Glutamatergic neuron (in vitro differentiated cells): Measurements from ENCODE around the gene CTSL. TPM values are rescaled to one million over a fixed set of nuclear protein-coding genes. Genes with fewer than 3 reads are reported as not detected.

Experiments
- DNase-seq: peaks from one replicate; pipeline ENCODE4 v3.0.0; 2022
- H3K27ac Mint-ChIP-seq: one replicate; pipeline ENCODE4 v1.8.0; 2020; ENCODE audit warnings: mild to moderate bottlenecking, mixed read lengths, inconsistent platforms; ENCODE audit not compliant: unreplicated experiment
- H3K27me3 Mint-ChIP-seq: one replicate; pipeline ENCODE4 v1.8.0; 2020; ENCODE audit warnings: mild to moderate bottlenecking, moderate library complexity, mixed read lengths, inconsistent platforms; ENCODE audit not compliant: unreplicated experiment
- H3K36me3 Mint-ChIP-seq: one replicate; pipeline ENCODE4 v1.8.0; 2020; ENCODE audit warnings: mild to moderate bottlenecking, mixed read lengths, inconsistent platforms; ENCODE audit not compliant: unreplicated experiment
- H3K4me1 Mint-ChIP-seq: one replicate; pipeline ENCODE4 v1.8.0; 2020; ENCODE audit warnings: mild to moderate bottlenecking, low read depth, mixed read lengths, inconsistent platforms; ENCODE audit not compliant: unreplicated experiment
- H3K4me3 Mint-ChIP-seq: one replicate; pipeline ENCODE4 v1.8.0; 2020; ENCODE audit warnings: mild to moderate bottlenecking, mixed read lengths, inconsistent platforms; ENCODE audit not compliant: unreplicated experiment
- H3K9me3 Mint-ChIP-seq: one replicate; pipeline ENCODE4 v1.8.0; 2020; ENCODE audit warnings: mild to moderate bottlenecking, moderate library complexity, mixed read lengths, inconsistent platforms; ENCODE audit not compliant: unreplicated experiment
- CTCF ChIP-seq: fragments of 200-600 bp; sonication (generic); IDR thresholded peaks from one replicate; pipeline ENCODE4 v1.5.0; 2021; ENCODE audit not compliant: partially characterized antibody, unreplicated experiment
- total RNA-seq: library from RNA; stranded (reverse); fragmentation: NEBNext Ultra II Directional; extraction: Animal tissue kit (Norgen Biotek cat#: 25700); gene quantifications from one replicate; pipeline ENCODE4 v1.2.1, GENCODE V29; 2021; ENCODE audit not compliant: unreplicated experiment

Gene CTSL
- total RNA-seq, 1 donor from 2014 or later: 28.7 TPM

GRCh38 chr9:87746186-87746585 is 20.3 kb downstream of the CTSL start:
- Mint-ChIP-seq H3K36me3 (no peaks in the 10 kb centered on the region), H3K27ac (no peak overlapping the region), H3K9me3 (no peaks in the 10 kb centered on the region), H3K27me3 (no peaks in the 10 kb centered on the region), H3K4me1 (no peaks in the 10 kb centered on the region), H3K4me3 (no peak overlapping the region)
- TF ChIP-seq CTCF: no peak
- DNase-seq: no peak

GRCh38 chr9:87748881-87749280 is 23.0 kb downstream of the CTSL start:
- H3K4me3 Mint-ChIP-seq: no peak overlapping the region
- no peak for TF ChIP-seq CTCF
- DNase-seq: no peak
- no peaks in the 10 kb centered on the region for H3K27me3 Mint-ChIP-seq
- H3K27ac Mint-ChIP-seq: no peak overlapping the region
- H3K9me3 Mint-ChIP-seq: no peaks in the 10 kb centered on the region
- H3K36me3 Mint-ChIP-seq: no peaks in the 10 kb centered on the region
- no peaks in the 10 kb centered on the region for H3K4me1 Mint-ChIP-seq

GRCh38 chr9:87749335-87750035 is 23.6 kb downstream of the CTSL start:
- Mint-ChIP-seq H3K27me3 (no peaks in the 10 kb centered on the region), H3K4me3 (no peak overlapping the region), H3K9me3 (no peaks in the 10 kb centered on the region), H3K4me1 (no peaks in the 10 kb centered on the region), H3K36me3 (no peaks in the 10 kb centered on the region), H3K27ac (no peak overlapping the region)
- no peak for DNase-seq
- no peak for TF ChIP-seq CTCF

- Mint-ChIP-seq H3K27ac (no peak overlapping the region), H3K9me3 (no peaks in the 10 kb centered on the region), H3K4me1 (no peaks in the 10 kb centered on the region), H3K36me3 (no peaks in the 10 kb centered on the region), H3K4me3 (no peak overlapping the region), H3K27me3 (peaks cover 2% of the 10 kb centered on the region)
- DNase-seq: no peak
- TF ChIP-seq CTCF: no peak
Observed at GRCh38 chr9:87750726-87751125, 24.8 kb downstream of the CTSL start.

GRCh38 chr9:87751423-87751822 is 25.5 kb downstream of the CTSL start:
- no peak for DNase-seq
- no peaks in the 10 kb centered on the region for H3K36me3 Mint-ChIP-seq
- H3K27me3 Mint-ChIP-seq: peaks cover 2% of the 10 kb centered on the region
- no peak for TF ChIP-seq CTCF
- no peak overlapping the region for H3K4me3 Mint-ChIP-seq
- H3K27ac Mint-ChIP-seq: no peak overlapping the region
- H3K4me1 Mint-ChIP-seq: no peaks in the 10 kb centered on the region
- H3K9me3 Mint-ChIP-seq: no peaks in the 10 kb centered on the region
